HG03175 (cell line): Measurements from ENCODE around the gene NT5DC1.
"Not testable (repeated sequence)": the region's sequence is repeated elsewhere in the genome, so short reads cannot be mapped to it uniquely, and the experiment has no call there.

Experiments
- ATAC-seq: cut with Tn5 transposase; IDR thresholded peaks from one replicate; pipeline ENCODE4 v1.9.1; 2021; ENCODE audit warnings: mild to moderate bottlenecking, moderate library complexity; ENCODE audit not compliant: unreplicated experiment

Gene NT5DC1

GRCh38 chr6:116088946-116089345 is 11.7 kb upstream of the NT5DC1 start:
- ATAC-seq: no peak

- peak; percentile 43 for ATAC-seq
These were observed 10.4 kb upstream of the NT5DC1 start for GRCh38 chr6:116090251-116090650.

DNA sequence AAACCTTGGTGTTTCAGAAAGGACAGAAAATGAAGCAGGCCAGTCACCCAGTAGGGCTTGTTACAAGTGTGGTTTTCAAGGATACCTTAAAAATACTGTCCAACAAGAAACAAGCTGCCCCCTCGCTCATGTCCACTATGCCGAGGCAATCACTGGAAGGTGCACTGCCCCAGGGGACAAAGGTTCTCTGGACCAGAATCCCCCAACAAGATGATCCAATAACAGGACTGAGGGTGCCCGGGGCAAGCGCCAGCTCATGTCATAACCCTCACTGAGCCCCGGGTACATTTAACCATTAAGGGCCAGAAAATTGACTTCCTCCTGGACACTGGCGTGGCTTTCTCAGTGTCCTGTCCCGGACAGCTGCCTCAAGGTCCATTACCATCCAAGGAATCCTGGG is 6.6 kb upstream of the NT5DC1 start:
- no peak for ATAC-seq

- not testable (repeated sequence) for ATAC-seq
These were observed 4.4 kb upstream of the NT5DC1 start for GRCh38 chr6:116096048-116096759.

- no peak for ATAC-seq
These were observed 3.5 kb upstream of the NT5DC1 start for GRCh38 chr6:116096979-116097816.

- no peak for ATAC-seq
These were observed 1.6 kb upstream of the NT5DC1 start for GRCh38 chr6:116099036-116099435.

DNA sequence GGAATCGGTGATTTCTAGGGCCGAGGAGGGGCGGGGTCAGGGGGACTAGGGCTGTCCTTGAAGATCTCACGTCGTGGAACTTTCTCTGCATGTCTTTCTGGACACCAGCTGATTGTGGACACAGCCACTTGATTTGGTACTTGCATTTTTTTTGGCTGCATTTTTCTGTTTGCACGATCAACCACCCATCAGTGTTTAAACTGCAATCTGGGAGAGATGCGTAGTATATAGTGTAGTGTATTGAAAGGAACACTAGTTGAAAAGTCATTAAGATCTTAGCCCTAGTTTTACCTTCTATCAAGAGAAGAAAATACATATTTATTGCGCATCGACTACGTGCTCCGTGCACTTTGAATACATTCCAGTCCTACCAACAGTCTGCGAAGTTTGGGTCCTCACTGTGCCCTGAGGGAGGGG is 657 bp downstream of the NT5DC1 start:
- no peak for ATAC-seq

- no peak for ATAC-seq
These were observed 1.1 kb downstream of the NT5DC1 start for GRCh38 chr6:116101790-116102189.

DNA sequence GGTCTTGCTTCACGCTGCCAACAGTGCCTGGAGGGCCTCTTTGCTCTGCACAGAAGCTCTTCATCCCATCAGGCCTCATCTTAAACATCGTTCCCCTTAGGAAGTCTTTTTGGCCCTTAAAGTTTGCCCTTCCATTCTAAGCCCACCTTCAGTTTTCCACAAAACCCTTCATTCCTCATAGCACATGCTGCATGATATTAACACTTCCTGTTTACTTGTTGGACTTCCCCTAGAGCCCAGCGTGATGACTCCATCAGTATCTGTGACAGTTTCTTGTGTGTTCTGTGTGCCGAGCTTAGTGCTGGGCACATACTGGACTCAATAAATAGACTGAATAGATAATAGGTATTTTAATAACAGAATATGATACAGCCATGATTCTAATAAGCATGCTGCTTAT is 2.2 kb downstream of the NT5DC1 start:
- ATAC-seq: no peak

DNA sequence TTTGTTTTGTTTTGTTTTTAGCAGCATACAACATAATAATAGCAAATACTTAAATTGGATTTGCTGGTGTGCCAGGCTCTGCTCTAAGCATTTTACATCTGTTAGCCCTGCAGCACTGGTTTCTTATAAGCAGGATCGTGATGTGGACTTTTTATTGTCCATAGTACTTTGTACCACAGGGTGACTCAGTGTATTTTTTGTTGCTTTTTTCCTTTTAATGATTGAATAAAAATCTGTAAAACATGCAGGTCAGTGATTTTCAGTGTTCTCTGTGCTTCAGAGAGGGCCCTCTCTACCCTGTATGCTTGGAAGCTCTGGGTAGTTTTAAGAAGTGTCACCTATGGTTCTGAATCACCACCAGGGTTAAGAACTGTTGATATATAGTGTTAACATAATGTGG is 4.0 kb downstream of the NT5DC1 start:
- no peak for ATAC-seq

- no peak for ATAC-seq
These were observed 4.6 kb downstream of the NT5DC1 start for GRCh38 chr6:116105247-116105646.

- no peak for ATAC-seq
These were observed 5.5 kb downstream of the NT5DC1 start for GRCh38 chr6:116106146-116106545.

GRCh38 chr6:116108836-116109235 is 8.2 kb downstream of the NT5DC1 start:
- no peak for ATAC-seq

- ATAC-seq: peak; percentile 85
These were observed 11.2 kb downstream of the NT5DC1 start for GRCh38 chr6:116111552-116112528.

DNA sequence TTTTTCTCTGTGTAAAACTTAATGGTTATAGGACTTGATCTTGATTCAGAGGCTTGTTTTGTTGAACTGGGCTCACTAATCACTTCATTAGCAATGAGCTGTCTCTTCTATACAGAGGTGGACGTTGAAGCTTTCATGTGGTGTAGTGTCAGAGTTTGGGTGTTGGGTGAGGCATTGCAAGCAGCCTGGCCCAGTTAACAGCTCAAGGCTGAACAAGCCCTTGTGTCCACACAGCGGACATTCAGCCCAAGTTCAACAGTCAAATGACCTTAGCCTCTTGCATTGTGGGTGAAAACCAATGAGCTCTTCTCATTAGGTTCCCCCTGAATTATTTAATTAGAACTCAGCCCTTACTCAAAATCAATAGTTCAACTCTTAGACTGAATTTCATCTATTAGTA is 12.7 kb downstream of the NT5DC1 start:
- ATAC-seq: no peak

DNA sequence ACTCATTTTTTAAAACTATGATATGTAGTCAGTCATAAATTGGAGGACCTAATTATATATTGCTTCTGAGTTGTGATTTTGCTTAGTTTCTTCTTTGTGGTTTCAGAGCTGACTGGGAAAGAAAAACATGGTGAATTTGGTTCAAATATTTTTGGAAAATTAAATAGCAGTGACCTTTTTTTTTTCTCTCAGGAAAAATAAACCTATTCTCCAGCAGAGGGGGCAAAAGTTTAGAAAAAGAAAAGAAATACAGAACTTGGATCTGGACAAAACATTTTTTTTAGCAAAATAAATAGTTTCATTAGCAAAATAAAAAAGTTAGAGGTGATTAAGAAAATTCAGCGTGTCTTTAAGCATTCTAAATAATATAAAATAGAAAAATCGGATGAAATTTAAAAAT is 15.1 kb downstream of the NT5DC1 start:
- no peak for ATAC-seq

DNA sequence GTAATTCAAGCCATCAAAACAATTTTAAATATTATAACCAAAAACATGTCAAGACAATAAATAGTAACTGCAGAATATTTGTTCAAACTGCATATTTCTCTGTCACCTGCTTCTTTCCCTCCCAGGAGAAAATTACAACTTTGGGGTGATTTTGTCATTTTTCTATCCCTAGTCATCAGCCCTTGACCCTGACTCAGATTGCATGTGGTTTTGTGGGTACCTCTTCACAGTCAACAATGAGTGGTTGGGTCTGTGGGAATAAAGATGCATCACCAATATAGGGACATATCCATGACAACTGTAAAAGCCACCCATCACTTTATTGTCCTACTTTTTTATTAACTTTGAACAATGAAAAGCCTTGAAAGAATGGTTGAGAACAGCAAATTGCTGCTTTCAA is 18.0 kb downstream of the NT5DC1 start:
- ATAC-seq: no peak

DNA sequence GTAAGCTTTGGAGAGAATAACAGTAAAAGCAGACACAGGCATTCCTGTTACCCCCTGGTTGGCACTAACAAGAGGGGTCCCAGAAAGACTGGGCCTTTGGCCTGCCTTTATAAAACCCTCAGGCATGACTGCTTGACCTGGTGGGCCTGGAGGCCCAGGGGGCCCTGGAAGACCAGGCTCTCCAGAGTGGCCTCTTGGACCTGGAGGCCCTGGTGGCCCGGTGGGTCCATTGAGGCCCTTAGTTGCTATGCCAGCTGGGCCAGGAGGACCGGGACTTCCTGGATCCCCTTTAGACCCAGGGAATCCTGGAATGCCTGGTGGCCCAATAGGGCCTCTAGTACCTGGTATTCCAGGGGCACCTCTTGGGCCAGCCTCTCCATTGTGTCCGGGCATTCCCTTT is 19.8 kb downstream of the NT5DC1 start:
- ATAC-seq: no peak

- no peak for ATAC-seq
These were observed 25.4 kb downstream of the NT5DC1 start, which contains the start of gene COL10A1 for GRCh38 chr6:116126032-116126431. Gene COL10A1, minus strand, starts transcription at chr6:116126132. Its CDS starts 640 bp downstream, at chr6:116125492.

GRCh38 chr6:116127771-116128493 is 27.3 kb downstream of the NT5DC1 start:
- no peak for ATAC-seq
